ENCODE data around the gene HHAT.
"Not testable (repeated sequence)": the region's sequence is repeated elsewhere in the genome, so short reads cannot be mapped to it uniquely, and the experiment has no call there.

HHAT gene

DNA sequence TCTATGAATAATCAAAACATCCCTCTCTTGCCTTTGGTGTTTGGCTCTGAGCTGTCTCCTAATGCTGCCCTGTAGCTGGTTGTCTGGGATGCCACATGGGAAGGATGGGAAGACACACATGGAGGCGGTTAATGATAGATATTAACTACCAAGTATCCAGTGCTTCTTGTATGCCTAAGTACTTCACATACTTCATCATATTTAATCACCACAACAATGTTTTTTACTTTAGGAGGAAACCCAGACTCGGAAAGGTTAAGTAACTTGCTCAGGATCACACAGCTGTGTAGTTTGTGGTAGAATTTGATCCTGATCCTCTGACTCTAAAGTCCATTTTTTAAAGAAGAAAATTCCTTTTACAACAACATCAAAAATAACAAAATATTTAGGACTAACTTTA is 88.0 kb downstream of the HHAT start:
- H3K27ac ChIP-seq, result no peak overlapping the region
- H2AFZ ChIP-seq, result no peak overlapping the region
- H3K36me3 ChIP-seq (ENCODE audit: control insufficient read depth, insufficient read depth, low read length), result no peaks in the 10 kb centered on the region
- TF ChIP-seq, protein P1, sequence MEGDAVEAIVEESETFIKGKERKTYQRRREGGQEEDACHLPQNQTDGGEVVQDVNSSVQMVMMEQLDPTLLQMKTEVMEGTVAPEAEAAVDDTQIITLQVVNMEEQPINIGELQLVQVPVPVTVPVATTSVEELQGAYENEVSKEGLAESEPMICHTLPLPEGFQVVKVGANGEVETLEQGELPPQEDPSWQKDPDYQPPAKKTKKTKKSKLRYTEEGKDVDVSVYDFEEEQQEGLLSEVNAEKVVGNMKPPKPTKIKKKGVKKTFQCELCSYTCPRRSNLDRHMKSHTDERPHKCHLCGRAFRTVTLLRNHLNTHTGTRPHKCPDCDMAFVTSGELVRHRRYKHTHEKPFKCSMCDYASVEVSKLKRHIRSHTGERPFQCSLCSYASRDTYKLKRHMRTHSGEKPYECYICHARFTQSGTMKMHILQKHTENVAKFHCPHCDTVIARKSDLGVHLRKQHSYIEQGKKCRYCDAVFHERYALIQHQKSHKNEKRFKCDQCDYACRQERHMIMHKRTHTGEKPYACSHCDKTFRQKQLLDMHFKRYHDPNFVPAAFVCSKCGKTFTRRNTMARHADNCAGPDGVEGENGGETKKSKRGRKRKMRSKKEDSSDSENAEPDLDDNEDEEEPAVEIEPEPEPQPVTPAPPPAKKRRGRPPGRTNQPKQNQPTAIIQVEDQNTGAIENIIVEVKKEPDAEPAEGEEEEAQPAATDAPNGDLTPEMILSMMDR (IDR thresholded peaks at IDR 0.05), result no peak
- H3K4me3 ChIP-seq (ENCODE audit: low read depth, low read length), result no peak overlapping the region
- no peaks in the 10 kb centered on the region for H3K27me3 ChIP-seq (ENCODE audit: control insufficient read depth, insufficient read depth, low read length)
- H3K9ac ChIP-seq, result no peak overlapping the region
- no peak overlapping the region for H3K4me2 ChIP-seq (ENCODE audit: low read length)
- no peaks in the 10 kb centered on the region for H3K79me2 ChIP-seq
- no peaks in the 10 kb centered on the region for H3K9me3 ChIP-seq (ENCODE audit: control insufficient read depth, low read length)
- H3K4me1 ChIP-seq, result no peaks in the 10 kb centered on the region

DNA sequence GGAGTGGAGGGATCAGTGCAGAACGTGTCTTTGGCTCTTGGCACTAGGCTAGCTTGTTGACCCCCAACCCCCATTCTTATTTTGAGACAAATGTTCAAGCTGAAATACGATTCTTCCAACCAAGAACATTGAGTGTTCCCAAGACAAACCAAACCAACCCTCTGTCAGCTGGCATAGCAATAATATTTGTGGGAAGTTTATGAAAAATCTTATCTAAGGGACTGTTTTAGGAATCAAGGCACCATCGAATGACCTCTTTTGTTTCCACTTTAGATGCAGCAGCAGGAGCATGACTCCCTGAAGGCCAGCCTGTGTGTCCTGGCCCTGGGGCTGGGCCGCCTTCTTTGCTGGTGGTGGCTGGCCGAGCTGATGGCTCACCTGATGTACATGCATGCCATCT is 89.2 kb downstream of the HHAT start:
- Histone ChIP-seq H2AFZ (no peak overlapping the region), H3K4me1 (no peaks in the 10 kb centered on the region), H3K79me2 (no peaks in the 10 kb centered on the region), H3K4me3 (ENCODE audit: low read depth, low read length) (no peak overlapping the region), H3K9ac (no peak overlapping the region), H3K36me3 (ENCODE audit: control insufficient read depth, insufficient read depth, low read length) (no peaks in the 10 kb centered on the region), H3K27ac (no peak overlapping the region), H3K4me2 (ENCODE audit: low read length) (no peak overlapping the region), H3K27me3 (ENCODE audit: control insufficient read depth, insufficient read depth, low read length) (no peaks in the 10 kb centered on the region), H3K9me3 (ENCODE audit: control insufficient read depth, low read length) (no peaks in the 10 kb centered on the region)
- TF ChIP-seq, protein P1 (IDR thresholded peaks at IDR 0.05), result no peak

DNA sequence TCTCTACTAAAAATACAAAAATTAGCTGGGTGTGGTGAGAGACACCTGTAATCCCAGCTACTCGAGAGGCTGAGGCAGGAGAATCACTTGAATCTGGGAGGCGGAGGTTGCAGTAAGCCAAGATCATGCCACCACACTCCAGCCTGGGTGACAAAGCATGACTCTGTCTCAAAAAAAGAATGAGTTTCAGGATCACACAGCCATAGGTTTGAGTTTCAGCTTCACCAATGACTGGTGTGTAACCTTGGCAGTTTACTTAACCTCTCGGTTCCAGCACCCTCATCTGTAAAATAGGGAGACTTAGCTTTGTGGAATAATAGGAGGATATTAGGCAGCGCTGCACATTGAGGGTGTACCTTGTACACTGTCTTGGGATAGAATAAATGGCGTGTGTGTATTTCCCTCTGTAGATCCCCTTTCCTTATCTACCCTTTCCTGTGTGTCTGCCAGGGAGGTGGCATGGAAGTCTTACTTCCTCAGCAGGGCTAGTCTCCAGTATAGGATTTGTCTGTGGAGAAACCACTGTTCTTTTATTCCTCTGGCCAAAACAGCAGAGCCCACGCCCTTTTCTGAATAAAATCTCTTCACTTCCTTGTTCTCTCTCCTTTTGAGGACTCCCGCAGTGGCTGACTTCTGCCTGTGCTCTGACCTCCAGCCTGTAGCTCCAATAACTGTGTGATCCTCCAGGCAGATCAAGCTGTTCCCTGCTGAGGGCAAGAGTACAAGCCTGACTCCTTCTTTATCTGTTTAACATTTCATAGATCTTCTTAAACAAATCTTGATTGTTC is 90.4 kb downstream of the HHAT start:
- no peak overlapping the region for H3K27ac ChIP-seq
- H3K79me2 ChIP-seq, result no peaks in the 10 kb centered on the region
- no peaks in the 10 kb centered on the region for H3K4me1 ChIP-seq
- TF ChIP-seq, protein P1 (IDR thresholded peaks at IDR 0.05), result no peak
- H3K9ac ChIP-seq, result no peak overlapping the region
- H2AFZ ChIP-seq, result no peak overlapping the region
- no peak overlapping the region for H3K4me3 ChIP-seq (ENCODE audit: low read depth, low read length)
- no peaks in the 10 kb centered on the region for H3K27me3 ChIP-seq (ENCODE audit: control insufficient read depth, insufficient read depth, low read length)
- no peak overlapping the region for H3K4me2 ChIP-seq (ENCODE audit: low read length)
- H3K36me3 ChIP-seq (ENCODE audit: control insufficient read depth, insufficient read depth, low read length), result no peaks in the 10 kb centered on the region
- no peaks in the 10 kb centered on the region for H3K9me3 ChIP-seq (ENCODE audit: control insufficient read depth, low read length)

DNA sequence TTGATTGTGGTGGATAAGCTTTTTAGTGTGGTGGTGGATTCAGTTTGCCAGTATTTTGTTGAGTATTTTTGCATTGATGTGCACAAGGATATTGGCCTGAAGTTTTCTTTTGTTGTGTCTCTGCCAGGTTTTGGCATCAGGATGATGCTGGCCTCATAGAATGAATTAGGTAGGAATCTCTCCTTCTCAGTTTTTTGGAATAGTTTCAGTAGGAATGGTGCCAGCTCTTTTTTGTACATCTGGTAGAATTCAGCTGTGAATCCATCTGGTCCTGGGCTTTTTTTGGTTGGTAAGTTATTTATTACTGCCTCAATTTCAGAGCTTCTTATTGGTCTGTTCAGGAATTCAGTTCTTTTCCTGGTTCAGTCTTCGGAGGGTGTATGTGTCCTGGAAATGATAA is 98.0 kb downstream of the HHAT start:
- H3K4me2 ChIP-seq (ENCODE audit: low read length); H3K27me3 ChIP-seq (ENCODE audit: control insufficient read depth, insufficient read depth, low read length); H3K9me3 ChIP-seq (ENCODE audit: control insufficient read depth, low read length): not testable (repeated sequence)

DNA sequence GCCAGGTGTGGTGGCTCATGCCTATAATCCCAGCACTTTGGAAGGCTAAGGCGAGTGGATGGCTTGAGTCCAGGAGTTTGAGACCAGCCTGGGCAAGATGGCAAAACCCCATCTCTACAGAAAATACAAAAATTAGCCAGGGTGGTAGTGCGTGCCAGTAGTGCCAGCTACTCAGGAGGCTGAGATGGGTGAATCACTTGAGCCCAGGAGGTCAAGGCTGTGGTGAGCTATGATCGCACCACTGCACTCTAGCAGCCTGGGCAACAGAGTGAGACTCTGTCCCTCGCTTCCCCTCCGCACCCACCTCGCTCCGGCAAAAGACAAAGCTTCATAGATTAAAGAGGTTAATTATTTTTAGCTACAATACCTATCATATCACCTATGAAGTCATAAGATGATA is 100.0 kb downstream of the HHAT start:
- no peaks in the 10 kb centered on the region for H3K79me2 ChIP-seq
- H3K4me3 ChIP-seq (ENCODE audit: low read depth, low read length), result no peak overlapping the region
- TF ChIP-seq, protein P1 (IDR thresholded peaks at IDR 0.05), result no peak
- no peak overlapping the region for H3K4me2 ChIP-seq (ENCODE audit: low read length)
- no peaks in the 10 kb centered on the region for H3K9me3 ChIP-seq (ENCODE audit: control insufficient read depth, low read length)
- no peak overlapping the region for H3K27ac ChIP-seq
- no peaks in the 10 kb centered on the region for H3K36me3 ChIP-seq (ENCODE audit: control insufficient read depth, insufficient read depth, low read length)
- H2AFZ ChIP-seq, result no peak overlapping the region
- H3K9ac ChIP-seq, result no peak overlapping the region
- no peaks in the 10 kb centered on the region for H3K4me1 ChIP-seq
- no peaks in the 10 kb centered on the region for H3K27me3 ChIP-seq (ENCODE audit: control insufficient read depth, insufficient read depth, low read length)

More for the DNA sequence above, 98.0 kb downstream of the HHAT start:
- H3K4me3 ChIP-seq (ENCODE audit: low read depth, low read length); H2AFZ ChIP-seq; H3K36me3 ChIP-seq (ENCODE audit: control insufficient read depth, insufficient read depth, low read length); H3K4me1 ChIP-seq; H3K9ac ChIP-seq; H3K27ac ChIP-seq; H3K79me2 ChIP-seq: not testable (repeated sequence)
